ENCODE results near the gene MTUS2.

Gene MTUS2

GRCh38 chr13:28859717-28860116, 39.6 kb downstream of the MTUS2 start:
- DNase-seq: no peak

- DNase-seq: no peak
Observed at GRCh38 chr13:28864544-28864943, 44.4 kb downstream of the MTUS2 start.

GRCh38 chr13:28865149-28865744, 45.1 kb downstream of the MTUS2 start:
- DNase-seq: no peak

GRCh38 chr13:28865951-28866350, 45.8 kb downstream of the MTUS2 start:
- no peak for DNase-seq

GRCh38 chr13:28866932-28867331, 46.8 kb downstream of the MTUS2 start:
- DNase-seq: no peak

GRCh38 chr13:28867564-28867963, 47.4 kb downstream of the MTUS2 start:
- DNase-seq: no peak

GRCh38 chr13:28872427-28873176, 52.5 kb downstream of the MTUS2 start:
- DNase-seq: no peak

GRCh38 chr13:28875846-28876615, 55.9 kb downstream of the MTUS2 start:
- DNase-seq: no peak

GRCh38 chr13:28877408-28877807, 57.3 kb downstream of the MTUS2 start:
- no peak for DNase-seq

- no peak for DNase-seq
Observed at GRCh38 chr13:28885181-28885580, 65.0 kb downstream of the MTUS2 start.

- DNase-seq: no peak
Observed at GRCh38 chr13:28889086-28889732, 69.1 kb downstream of the MTUS2 start.

- no peak for DNase-seq
Observed at GRCh38 chr13:28890712-28891111, 70.6 kb downstream of the MTUS2 start.

- DNase-seq: no peak
Observed at GRCh38 chr13:28918030-28918429, 97.9 kb downstream of the MTUS2 start.

- no peak for DNase-seq
Observed at GRCh38 chr13:28922341-28922740, 102.2 kb downstream of the MTUS2 start.

- DNase-seq: no peak
Observed at GRCh38 chr13:28935104-28935503, 115.0 kb downstream of the MTUS2 start.

- no peak for DNase-seq
Observed at GRCh38 chr13:28942906-28943305, 122.8 kb downstream of the MTUS2 start.

GRCh38 chr13:28953714-28954418, 133.7 kb downstream of the MTUS2 start:
- no peak for DNase-seq

GRCh38 chr13:28954419-28954725, 134.2 kb downstream of the MTUS2 start:
- DNase-seq: no peak

GRCh38 chr13:28954810-28955209, 134.7 kb downstream of the MTUS2 start:
- DNase-seq: no peak

GRCh38 chr13:28955264-28955966, 135.3 kb downstream of the MTUS2 start:
- no peak for DNase-seq

- DNase-seq: no peak
Observed at GRCh38 chr13:28958018-28958417, 137.9 kb downstream of the MTUS2 start.

- no peak for DNase-seq
Observed at GRCh38 chr13:28958441-28958840, 138.3 kb downstream of the MTUS2 start.

All from GF-D8 (cell line).